ENCODE measurements around the gene ARHGAP33.

Gene ARHGAP33

GRCh38 chr19:35745328-35746086, 29.9 kb upstream of the ARHGAP33 start, which contains the start of the genes PSENEN and U2AF1L4:
Gene PSENEN (plus strand): TSS chr19:35745651. CDS start chr19:35745931, 280 bp downstream.
Gene U2AF1L4 (minus strand): TSS chr19:35745418. CDS start chr19:35745391, 27 bp downstream.
- H3K4me3 ChIP-seq (replicated peaks in 1 of 2; ENCODE audit: low read depth in 2 of 2, low read length in 2 of 2), result peak within 1 kb of the TSS; percentile 76 to 86
- DNase-seq (ENCODE audit: low read depth in 2 of 2), result peak; percentile 100
- TF ChIP-seq CTCF (IDR thresholded peaks at IDR 0.05; ENCODE audit: low read depth, low read length), result no peak

GRCh38 chr19:35746087-35746462, 29.3 kb upstream of the ARHGAP33 start:
- DNase-seq (ENCODE audit: low read depth in 2 of 2), result no peak
- peak overlapping the region; percentile 76 to 86 for H3K4me3 ChIP-seq (replicated peaks in 1 of 2; ENCODE audit: low read depth in 2 of 2, low read length in 2 of 2)
- no peak for TF ChIP-seq CTCF (IDR thresholded peaks at IDR 0.05; ENCODE audit: low read depth, low read length)

GRCh38 chr19:35746531-35746930, 28.8 kb upstream of the ARHGAP33 start:
- TF ChIP-seq CTCF (IDR thresholded peaks at IDR 0.05; ENCODE audit: low read depth, low read length), result no peak
- peak overlapping the region; percentile 76 to 86 for H3K4me3 ChIP-seq (replicated peaks in 1 of 2; ENCODE audit: low read depth in 2 of 2, low read length in 2 of 2)
- DNase-seq (ENCODE audit: low read depth in 2 of 2), result no peak

GRCh38 chr19:35748106-35749020, 27.0 kb upstream of the ARHGAP33 start, which contains the start of gene LIN37:
Gene LIN37 (plus strand): TSS chr19:35748576. CDS start chr19:35748725, 149 bp downstream.
- no peak for TF ChIP-seq CTCF (IDR thresholded peaks at IDR 0.05; ENCODE audit: low read depth, low read length)
- peak; percentile 100 for DNase-seq (ENCODE audit: low read depth in 2 of 2)
- H3K4me3 ChIP-seq (replicated peaks in 1 of 2; ENCODE audit: low read depth in 2 of 2, low read length in 2 of 2), result peak within 1 kb of the TSS; percentile 98 to 99

GRCh38 chr19:35750167-35750566, 25.2 kb upstream of the ARHGAP33 start:
- no peak for TF ChIP-seq CTCF (IDR thresholded peaks at IDR 0.05; ENCODE audit: low read depth, low read length)
- no peak overlapping the region for H3K4me3 ChIP-seq (replicated peaks in 1 of 2; ENCODE audit: low read depth in 2 of 2, low read length in 2 of 2)
- no peak for DNase-seq (ENCODE audit: low read depth in 2 of 2)

GRCh38 chr19:35751839-35752745, 23.3 kb upstream of the ARHGAP33 start:
- H3K4me3 ChIP-seq (replicated peaks in 1 of 2; ENCODE audit: low read depth in 2 of 2, low read length in 2 of 2), result no peak overlapping the region
- DNase-seq (ENCODE audit: low read depth in 2 of 2), result no peak
- TF ChIP-seq CTCF (IDR thresholded peaks at IDR 0.05; ENCODE audit: low read depth, low read length), result no peak

Measured in cardiac fibroblast (primary cell).